ENCODE measurements around the gene RAB37. TPM values are rescaled to one million over a fixed set of nuclear protein-coding genes. Genes with fewer than 3 reads are reported as not detected.

Gene RAB37
- total RNA-seq, 1 experiment from 2014 or later = 8.9 TPM

DNA sequence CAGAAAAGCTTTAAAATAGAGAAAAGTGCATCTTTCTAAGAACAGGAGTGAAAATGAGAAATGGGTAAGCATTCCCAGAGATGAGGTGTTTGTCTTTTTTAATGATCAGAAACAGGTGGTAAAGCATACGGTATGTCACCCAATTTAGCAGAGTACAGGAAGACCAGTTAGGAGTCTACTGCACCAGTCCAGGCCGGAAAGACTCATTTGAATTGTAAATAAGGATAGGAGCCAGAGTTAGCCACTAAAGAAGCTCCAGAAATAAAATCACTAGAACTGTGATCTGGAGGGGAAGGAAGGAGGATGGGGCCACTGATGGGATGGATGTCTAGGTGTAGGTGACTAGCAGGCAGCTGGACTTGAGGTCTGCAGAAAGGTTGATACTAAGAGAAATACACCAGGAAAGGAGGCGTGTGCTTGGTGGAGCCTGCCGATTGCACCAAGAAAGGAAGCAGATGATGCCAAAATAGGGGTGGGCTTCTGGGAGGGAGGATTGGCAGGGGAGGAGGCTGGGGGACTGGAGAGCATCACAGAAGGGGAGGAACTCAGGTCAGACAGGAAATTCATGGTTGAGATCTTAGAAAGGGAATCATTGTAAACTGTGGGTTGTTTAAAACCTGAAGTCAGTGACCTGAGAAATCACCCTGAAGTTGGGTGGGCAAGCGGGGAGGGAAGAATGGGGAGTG, 47.2 kb downstream of the RAB37 start (continued):
- TF ChIP-seq, protein P1, sequence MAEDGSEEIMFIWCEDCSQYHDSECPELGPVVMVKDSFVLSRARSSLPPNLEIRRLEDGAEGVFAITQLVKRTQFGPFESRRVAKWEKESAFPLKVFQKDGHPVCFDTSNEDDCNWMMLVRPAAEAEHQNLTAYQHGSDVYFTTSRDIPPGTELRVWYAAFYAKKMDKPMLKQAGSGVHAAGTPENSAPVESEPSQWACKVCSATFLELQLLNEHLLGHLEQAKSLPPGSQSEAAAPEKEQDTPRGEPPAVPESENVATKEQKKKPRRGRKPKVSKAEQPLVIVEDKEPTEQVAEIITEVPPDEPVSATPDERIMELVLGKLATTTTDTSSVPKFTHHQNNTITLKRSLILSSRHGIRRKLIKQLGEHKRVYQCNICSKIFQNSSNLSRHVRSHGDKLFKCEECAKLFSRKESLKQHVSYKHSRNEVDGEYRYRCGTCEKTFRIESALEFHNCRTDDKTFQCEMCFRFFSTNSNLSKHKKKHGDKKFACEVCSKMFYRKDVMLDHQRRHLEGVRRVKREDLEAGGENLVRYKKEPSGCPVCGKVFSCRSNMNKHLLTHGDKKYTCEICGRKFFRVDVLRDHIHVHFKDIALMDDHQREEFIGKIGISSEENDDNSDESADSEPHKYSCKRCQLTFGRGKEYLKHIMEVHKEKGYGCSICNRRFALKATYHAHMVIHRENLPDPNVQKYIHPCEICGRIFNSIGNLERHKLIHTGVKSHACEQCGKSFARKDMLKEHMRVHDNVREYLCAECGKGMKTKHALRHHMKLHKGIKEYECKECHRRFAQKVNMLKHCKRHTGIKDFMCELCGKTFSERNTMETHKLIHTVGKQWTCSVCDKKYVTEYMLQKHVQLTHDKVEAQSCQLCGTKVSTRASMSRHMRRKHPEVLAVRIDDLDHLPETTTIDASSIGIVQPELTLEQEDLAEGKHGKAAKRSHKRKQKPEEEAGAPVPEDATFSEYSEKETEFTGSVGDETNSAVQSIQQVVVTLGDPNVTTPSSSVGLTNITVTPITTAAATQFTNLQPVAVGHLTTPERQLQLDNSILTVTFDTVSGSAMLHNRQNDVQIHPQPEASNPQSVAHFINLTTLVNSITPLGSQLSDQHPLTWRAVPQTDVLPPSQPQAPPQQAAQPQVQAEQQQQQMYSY (CRISPR knock-in tag; IDR thresholded peaks at IDR 0.05) = no peak
- no peak for TF ChIP-seq NFE2L1 (CRISPR knock-in tag; IDR thresholded peaks at IDR 0.05)
- TF ChIP-seq PRRX2 (CRISPR knock-in tag; IDR thresholded peaks at IDR 0.05) = no peak
- TF ChIP-seq, protein P2, sequence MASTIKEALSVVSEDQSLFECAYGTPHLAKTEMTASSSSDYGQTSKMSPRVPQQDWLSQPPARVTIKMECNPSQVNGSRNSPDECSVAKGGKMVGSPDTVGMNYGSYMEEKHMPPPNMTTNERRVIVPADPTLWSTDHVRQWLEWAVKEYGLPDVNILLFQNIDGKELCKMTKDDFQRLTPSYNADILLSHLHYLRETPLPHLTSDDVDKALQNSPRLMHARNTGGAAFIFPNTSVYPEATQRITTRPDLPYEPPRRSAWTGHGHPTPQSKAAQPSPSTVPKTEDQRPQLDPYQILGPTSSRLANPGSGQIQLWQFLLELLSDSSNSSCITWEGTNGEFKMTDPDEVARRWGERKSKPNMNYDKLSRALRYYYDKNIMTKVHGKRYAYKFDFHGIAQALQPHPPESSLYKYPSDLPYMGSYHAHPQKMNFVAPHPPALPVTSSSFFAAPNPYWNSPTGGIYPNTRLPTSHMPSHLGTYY (CRISPR knock-in tag; IDR thresholded peaks at IDR 0.05) = no peak
- TF ChIP-seq, protein P3, sequence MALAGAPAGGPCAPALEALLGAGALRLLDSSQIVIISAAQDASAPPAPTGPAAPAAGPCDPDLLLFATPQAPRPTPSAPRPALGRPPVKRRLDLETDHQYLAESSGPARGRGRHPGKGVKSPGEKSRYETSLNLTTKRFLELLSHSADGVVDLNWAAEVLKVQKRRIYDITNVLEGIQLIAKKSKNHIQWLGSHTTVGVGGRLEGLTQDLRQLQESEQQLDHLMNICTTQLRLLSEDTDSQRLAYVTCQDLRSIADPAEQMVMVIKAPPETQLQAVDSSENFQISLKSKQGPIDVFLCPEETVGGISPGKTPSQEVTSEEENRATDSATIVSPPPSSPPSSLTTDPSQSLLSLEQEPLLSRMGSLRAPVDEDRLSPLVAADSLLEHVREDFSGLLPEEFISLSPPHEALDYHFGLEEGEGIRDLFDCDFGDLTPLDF (CRISPR knock-in tag; IDR thresholded peaks at IDR 0.05) = no peak
- no peak for TF ChIP-seq NR2C2 (CRISPR knock-in tag; IDR thresholded peaks at IDR 0.05)
- TF ChIP-seq ZNF121 (CRISPR knock-in tag; IDR thresholded peaks at IDR 0.05) = no peak
- no peak for TF ChIP-seq TCF7 (CRISPR knock-in tag; IDR thresholded peaks at IDR 0.05; ENCODE audit: low read depth)

DNA sequence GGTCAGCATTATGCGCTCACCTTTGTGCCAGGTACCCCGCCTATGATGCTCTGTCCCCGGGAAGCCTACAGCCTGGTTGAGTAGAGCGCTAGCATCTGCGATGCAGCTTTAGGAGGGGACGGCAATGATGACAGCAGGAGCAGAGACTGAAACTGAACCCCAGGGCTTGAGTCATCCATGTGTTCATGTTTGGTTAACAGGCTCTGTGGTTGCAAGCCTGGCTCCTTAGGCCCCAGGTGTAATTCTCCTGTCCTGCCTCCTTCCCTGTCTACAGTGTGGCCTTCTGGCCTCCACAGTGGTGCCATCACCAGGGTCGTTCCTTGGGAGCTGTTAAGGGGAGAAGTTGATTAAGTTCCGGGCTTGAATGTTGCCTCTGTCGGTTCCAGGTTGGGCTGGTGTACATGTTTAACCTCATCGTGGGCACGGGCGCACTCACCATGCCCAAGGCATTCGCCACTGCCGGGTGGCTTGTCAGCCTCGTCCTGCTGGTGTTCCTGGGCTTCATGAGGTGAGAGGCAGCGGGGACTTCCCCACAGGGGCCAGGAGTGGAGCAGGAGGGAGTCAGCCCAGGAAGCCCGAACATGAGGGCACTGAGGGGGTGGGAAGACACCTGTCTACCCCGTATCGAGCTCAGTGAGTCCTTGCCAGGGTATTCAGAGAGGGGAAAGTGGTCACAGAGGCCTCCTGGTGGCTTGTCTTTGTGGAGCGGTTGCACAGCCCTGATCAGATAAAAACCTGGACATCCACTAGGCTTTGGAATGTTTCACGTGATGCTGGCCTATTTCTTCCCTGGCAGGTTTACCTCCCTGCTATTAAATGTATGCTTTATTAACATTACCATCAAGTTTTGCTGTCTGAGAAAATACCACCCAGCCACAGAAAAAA, 48.3 kb downstream of the RAB37 start:
- Mint-ChIP-seq H3K4me1 (peaks cover 26% of the 10 kb centered on the region), H3K4me3 (no peak overlapping the region), H3K27ac (no peak overlapping the region; the same call in 1 of the 2 replicates), H3K9me3 (no peaks in the 10 kb centered on the region), H3K36me3 (peaks cover 4% of the 10 kb centered on the region; the same call in 1 of the 2 replicates), H3K27me3 (ENCODE audit: low read depth) (no peaks in the 10 kb centered on the region)
- ATAC-seq = no peak
- DNase-seq (ENCODE audit: low spot score) = no peak
- ChIA-PET CTCF (interaction anchor here (0.9 to 4.2 kb wide), 4 partner anchors 9 to 58 kb away, joined by 3 to 39 read pairs (median 4); partner anchors contain the start of gene NAT9), POLR2A (interaction anchor here (0.5 kb wide), 1 partner anchor 10 kb away, joined by 3 read pairs; no protein-coding TSS in a partner anchor)
- no peak for TF ChIP-seq OVOL2 (CRISPR knock-in tag; IDR thresholded peaks at IDR 0.05; ENCODE audit: borderline replicate concordance)
- no peak for TF ChIP-seq GRHL2 (CRISPR knock-in tag; IDR thresholded peaks at IDR 0.05; ENCODE audit: insufficient replicate concordance, severe bottlenecking)
- TF ChIP-seq, protein P4, sequence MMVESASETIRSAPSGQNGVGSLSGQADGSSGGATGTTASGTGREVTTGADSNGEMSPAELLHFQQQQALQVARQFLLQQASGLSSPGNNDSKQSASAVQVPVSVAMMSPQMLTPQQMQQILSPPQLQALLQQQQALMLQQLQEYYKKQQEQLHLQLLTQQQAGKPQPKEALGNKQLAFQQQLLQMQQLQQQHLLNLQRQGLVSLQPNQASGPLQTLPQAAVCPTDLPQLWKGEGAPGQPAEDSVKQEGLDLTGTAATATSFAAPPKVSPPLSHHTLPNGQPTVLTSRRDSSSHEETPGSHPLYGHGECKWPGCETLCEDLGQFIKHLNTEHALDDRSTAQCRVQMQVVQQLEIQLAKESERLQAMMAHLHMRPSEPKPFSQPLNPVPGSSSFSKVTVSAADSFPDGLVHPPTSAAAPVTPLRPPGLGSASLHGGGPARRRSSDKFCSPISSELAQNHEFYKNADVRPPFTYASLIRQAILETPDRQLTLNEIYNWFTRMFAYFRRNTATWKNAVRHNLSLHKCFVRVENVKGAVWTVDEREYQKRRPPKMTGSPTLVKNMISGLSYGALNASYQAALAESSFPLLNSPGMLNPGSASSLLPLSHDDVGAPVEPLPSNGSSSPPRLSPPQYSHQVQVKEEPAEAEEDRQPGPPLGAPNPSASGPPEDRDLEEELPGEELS (CRISPR knock-in tag; IDR thresholded peaks at IDR 0.05) = no peak
- TF ChIP-seq, protein P5, sequence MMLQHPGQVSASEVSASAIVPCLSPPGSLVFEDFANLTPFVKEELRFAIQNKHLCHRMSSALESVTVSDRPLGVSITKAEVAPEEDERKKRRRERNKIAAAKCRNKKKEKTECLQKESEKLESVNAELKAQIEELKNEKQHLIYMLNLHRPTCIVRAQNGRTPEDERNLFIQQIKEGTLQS (CRISPR knock-in tag; conservative IDR thresholded peaks at IDR 0.05) = no peak
- TF ChIP-seq, protein P1 (CRISPR knock-in tag; IDR thresholded peaks at IDR 0.05) = no peak
- TF ChIP-seq, protein P6, sequence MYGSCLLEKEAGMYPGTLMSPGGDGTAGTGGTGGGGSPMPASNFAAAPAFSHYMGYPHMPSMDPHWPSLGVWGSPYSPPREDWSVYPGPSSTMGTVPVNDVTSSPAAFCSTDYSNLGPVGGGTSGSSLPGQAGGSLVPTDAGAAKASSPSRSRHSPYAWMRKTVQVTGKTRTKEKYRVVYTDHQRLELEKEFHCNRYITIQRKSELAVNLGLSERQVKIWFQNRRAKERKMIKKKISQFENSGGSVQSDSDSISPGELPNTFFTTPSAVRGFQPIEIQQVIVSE (CRISPR knock-in tag; IDR thresholded peaks at IDR 0.05; ENCODE audit: borderline replicate concordance) = no peak
- no peak for TF ChIP-seq ZNF263 (CRISPR knock-in tag; IDR thresholded peaks at IDR 0.05; ENCODE audit: low read depth)
- TF ChIP-seq ZNF232 (CRISPR knock-in tag; IDR thresholded peaks at IDR 0.05) = no peak
- no peak for TF ChIP-seq TCF7 (CRISPR knock-in tag; IDR thresholded peaks at IDR 0.05; ENCODE audit: low read depth)

Data from WTC11 (cell line).